ENCODE data around the gene HLA-DOB. TPM values are rescaled to one million over a fixed set of nuclear protein-coding genes. Genes with fewer than 3 reads are reported as not detected.

Gene HLA-DOB
- total RNA-seq, 1 experiment from 2014 or later, result 0.13 TPM

Other genes starting within 250 kb of the HLA-DOB start
- not detected in 2 replicates for gene HLA-DRB1, start 227.2 kb downstream of the HLA-DOB start, total RNA-seq (2014; rRNA removed; shearing (Covaris generic))
- gene HLA-DQA1, start 179.6 kb downstream of the HLA-DOB start, total RNA-seq (2014; rRNA removed; shearing (Covaris generic)), result not detected in 2 replicates
- gene HLA-DQB1, start 150.3 kb downstream of the HLA-DOB start, total RNA-seq (2014; rRNA removed; shearing (Covaris generic)), result not detected in 2 replicates
- not detected in 2 replicates for gene HLA-DQA2, start 75.6 kb downstream of the HLA-DOB start, total RNA-seq (2014; rRNA removed; shearing (Covaris generic))
- not detected in 2 replicates for gene HLA-DQB2, start 53.5 kb downstream of the HLA-DOB start, total RNA-seq (2014; rRNA removed; shearing (Covaris generic))
- gene TAP2, start 21.7 kb upstream of the HLA-DOB start, total RNA-seq (2014; rRNA removed; shearing (Covaris generic)), result 89.3 and 104 TPM in 2 replicates
- gene PSMB8, start 27.0 kb upstream of the HLA-DOB start, total RNA-seq (2014; rRNA removed; shearing (Covaris generic)), result 46.2 and 52.4 TPM in 2 replicates
- 28.1 and 32.0 TPM in 2 replicates for gene TAP1, start 36.7 kb upstream of the HLA-DOB start, total RNA-seq (2014; rRNA removed; shearing (Covaris generic))
- gene PSMB9, start 37.2 kb upstream of the HLA-DOB start, total RNA-seq (2014; rRNA removed; shearing (Covaris generic)), result 16.5 and 32.5 TPM in 2 replicates
- gene HLA-DMB, start 124.0 kb upstream of the HLA-DOB start, total RNA-seq (2014; rRNA removed; shearing (Covaris generic)), result 0.07 and 0.16 TPM in 2 replicates
- gene HLA-DMA, start 136.1 kb upstream of the HLA-DOB start, total RNA-seq (2014; rRNA removed; shearing (Covaris generic)), result 3.4 and 3.9 TPM in 2 replicates
- gene BRD2, start 151.6 kb upstream of the HLA-DOB start, total RNA-seq (2014; rRNA removed; shearing (Covaris generic)), result 119 and 125 TPM in 2 replicates
- not detected in 2 replicates for gene HLA-DOA, start 192.6 kb upstream of the HLA-DOB start, total RNA-seq (2014; rRNA removed; shearing (Covaris generic))